CD4-positive, alpha-beta T cell treated with Interleukin-17A for 4 hours (primary cell): Measurements from ENCODE around the gene CELSR1.
"Not testable (repeated sequence)": the region's sequence is repeated elsewhere in the genome, so short reads cannot be mapped to it uniquely, and the experiment has no call there.

Experiments used
- DNase-seq: peaks from one replicate; pipeline ENCODE4 v3.0.0-alpha.2; 2020; ENCODE audit warnings: mixed read lengths

CELSR1 gene

GRCh38 chr22:46533070-46533833, 4.2 kb downstream of the CELSR1 start:
- DNase-seq: no peak

- DNase-seq: no peak
Observed at GRCh38 chr22:46532416-46532815, 5.0 kb downstream of the CELSR1 start.

GRCh38 chr22:46531581-46532175, 5.7 kb downstream of the CELSR1 start:
- DNase-seq: no peak

- no peak for DNase-seq
Observed at GRCh38 chr22:46528121-46528610, 9.3 kb downstream of the CELSR1 start.

GRCh38 chr22:46526244-46526839, 11.1 kb downstream of the CELSR1 start:
- no peak for DNase-seq

- no peak for DNase-seq
Observed at GRCh38 chr22:46525389-46526243, 11.8 kb downstream of the CELSR1 start.

- no peak for DNase-seq
Observed at GRCh38 chr22:46524203-46524740, 13.1 kb downstream of the CELSR1 start.

- no peak for DNase-seq
Observed at GRCh38 chr22:46522797-46523196, 14.6 kb downstream of the CELSR1 start.

GRCh38 chr22:46521994-46522393, 15.4 kb downstream of the CELSR1 start:
- DNase-seq: no peak

- DNase-seq: no peak
Observed at GRCh38 chr22:46520880-46521279, 16.5 kb downstream of the CELSR1 start.

GRCh38 chr22:46519377-46519776, 18.0 kb downstream of the CELSR1 start:
- no peak for DNase-seq

- no peak for DNase-seq
Observed at GRCh38 chr22:46518542-46519325, 18.7 kb downstream of the CELSR1 start.

GRCh38 chr22:46518038-46518437, 19.4 kb downstream of the CELSR1 start:
- DNase-seq: no peak

GRCh38 chr22:46517255-46517761, 20.1 kb downstream of the CELSR1 start:
- DNase-seq: no peak

- no peak for DNase-seq
Observed at GRCh38 chr22:46516638-46517037, 20.8 kb downstream of the CELSR1 start.

GRCh38 chr22:46516112-46516487, 21.3 kb downstream of the CELSR1 start:
- DNase-seq: not testable (repeated sequence)

- no peak for DNase-seq
Observed at GRCh38 chr22:46515208-46516111, 22.0 kb downstream of the CELSR1 start.

- DNase-seq: no peak
Observed at GRCh38 chr22:46514592-46515207, 22.7 kb downstream of the CELSR1 start.

GRCh38 chr22:46513908-46514550, 23.4 kb downstream of the CELSR1 start:
- no peak for DNase-seq

GRCh38 chr22:46512683-46513082, 24.7 kb downstream of the CELSR1 start:
- no peak for DNase-seq
